Upper lobe of left lung (tissue), 6 donors: Measurements from ENCODE around the gene MINDY3. TPM values are rescaled to one million over a fixed set of nuclear protein-coding genes. Genes with fewer than 3 reads are reported as not detected.
"Not testable (repeated sequence)": the region's sequence is repeated elsewhere in the genome, so short reads cannot be mapped to it uniquely, and the experiment has no call there.

ENCODE experiments used
- ATAC-seq, 2 donors: fragments of 200-7000 bp; cut with Tn5 transposase; one replicate each; pipeline ENCODE4 v1.9.1; 2022; ENCODE audit warnings: mild to moderate bottlenecking in 2 of 2, moderate library complexity in 2 of 2; ENCODE audit not compliant: low FRiP score in 2 of 2
- DNase-seq, 2 donors: peaks; one replicate each; pipeline ENCODE4 v3.0.0-alpha.2; 2019 to 2020
- H3K27ac ChIP-seq, 4 donors: fragments of 200-600 bp; sonication (generic); one replicate each; pipeline ENCODE4 v1.5.1; 2016 to 2019
- H3K27me3 ChIP-seq, 4 donors: fragments of 200-600 bp; sonication (generic); one replicate each; pipeline ENCODE4 v1.5.1; 2017 to 2019
- H3K36me3 ChIP-seq, 4 donors: fragments of 200-600 bp; sonication (generic); one replicate each; pipeline ENCODE4 v1.5.1; 2016 to 2019
- H3K4me1 ChIP-seq, 4 donors: fragments of 200-600 bp; sonication (generic); one replicate each; pipeline ENCODE4 v1.5.1; 2018 to 2019
- H3K4me3 ChIP-seq, 4 donors: fragments of 200-600 bp; sonication (generic); one replicate each; pipeline ENCODE4 v1.5.1; 2017 to 2019; ENCODE audit warnings: mild to moderate bottlenecking in 2 of 4, moderate library complexity in 1 of 4
- H3K9me3 ChIP-seq, 4 donors: fragments of 200-600 bp; sonication (generic); one replicate each; pipeline ENCODE4 v1.5.1; 2018 to 2019
- EP300 ChIP-seq, 4 donors: sonication (generic); formaldehyde crosslinking; IDR thresholded peaks; one replicate each; pipeline ENCODE4 v1.5.1; 2017; ENCODE audit warnings: antibody characterized with exemption in 4 of 4, control low read depth in 2 of 4
- POLR2A ChIP-seq, 4 donors: fragments of 450-650 bp; IDR thresholded peaks; one replicate each; pipeline ENCODE4 v1.5.1; 2016 to 2017; ENCODE audit warnings: antibody characterized with exemption in 4 of 4, mild to moderate bottlenecking in 2 of 4
- POLR2AphosphoS5 ChIP-seq, 2 donors: sonication (generic); formaldehyde crosslinking; IDR thresholded peaks; one replicate each; pipeline ENCODE4 v1.5.1; 2017; ENCODE audit warnings: antibody characterized with exemption in 2 of 2
- WGBS, 2 donors: methylation state at CpG; one replicate each; pipeline ENCODE4 v1.1.5; 2017 to 2018; 5-methylcytosine and 5-hydroxymethylcytosine counted together
- total RNA-seq, 6 donors: library from RNA; depleted of rRNA in 4 of 6; stranded (reverse); fragments of >200 nt in 4 of 6; gene quantifications; one replicate each; pipeline versions ENCODE4 v1.1.0 to v1.2.1, GENCODE V29; 2016 to 2021
- TF ChIP-seq, protein P1 (sequence below), 6 experiments: fragments of 450-650 bp in 4 of 6; fragments of 200-600 bp in 2 of 6; sonication (generic) in 2 of 6; IDR thresholded peaks; one replicate each; pipeline ENCODE4 v1.5.1; 2016 to 2019; ENCODE audit warnings: antibody characterized with exemption in 6 of 6
- donor health status: DM: no; HTN: no; CAD: no; lungs with moderate emphysema.
- donor health status: DM: no; HTN: yes; CAD: no; lungs with severe emphysema.

The MINDY3 gene
- total RNA-seq, 6 donors from 2014 or later, result 10.8 to 39.8 (median 26.5) TPM

DNA sequence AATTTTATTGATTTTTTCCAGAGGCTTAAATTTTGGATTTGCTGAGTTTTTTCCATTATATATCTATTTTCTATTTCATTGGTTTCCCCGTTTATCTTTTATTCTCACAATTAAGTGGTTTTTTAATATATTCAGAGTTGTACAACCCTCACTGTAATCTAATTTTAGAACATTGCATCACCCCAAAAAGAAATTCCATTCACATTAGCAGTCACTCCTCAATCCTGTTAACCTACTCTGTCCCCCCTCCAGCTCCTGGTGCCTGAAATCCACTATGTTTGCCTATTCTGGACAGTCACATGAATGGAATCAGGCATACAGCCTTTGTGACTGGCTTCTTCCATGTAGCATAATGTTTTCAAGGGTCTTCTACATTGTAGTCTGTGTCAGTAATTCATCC lies 84.8 kb downstream of the MINDY3 start:
- Histone ChIP-seq H3K27me3 (no peaks in the 10 kb centered on the region), H3K27ac (no peak overlapping the region), H3K4me1 (no peaks in the 10 kb centered on the region), H3K9me3 (peaks cover 0 to 4% (median 0%) of the 10 kb centered on the region in 4 donors), H3K4me3 (no peak overlapping the region), H3K36me3 (peaks cover 0 to 27% (median 12%) of the 10 kb centered on the region in 4 donors)
- 83 to 85% methylated on average over 1 of the region's 1 CpG for WGBS, 2 donors
- ATAC-seq, result no peak
- DNase-seq, result no peak
- TF ChIP-seq POLR2AphosphoS5 (IDR thresholded peaks at IDR 0.05) (no peak), POLR2A (IDR thresholded peaks at IDR 0.05) (no peak), EP300 (IDR thresholded peaks at IDR 0.05) (no peak)
- TF ChIP-seq, protein P1, sequence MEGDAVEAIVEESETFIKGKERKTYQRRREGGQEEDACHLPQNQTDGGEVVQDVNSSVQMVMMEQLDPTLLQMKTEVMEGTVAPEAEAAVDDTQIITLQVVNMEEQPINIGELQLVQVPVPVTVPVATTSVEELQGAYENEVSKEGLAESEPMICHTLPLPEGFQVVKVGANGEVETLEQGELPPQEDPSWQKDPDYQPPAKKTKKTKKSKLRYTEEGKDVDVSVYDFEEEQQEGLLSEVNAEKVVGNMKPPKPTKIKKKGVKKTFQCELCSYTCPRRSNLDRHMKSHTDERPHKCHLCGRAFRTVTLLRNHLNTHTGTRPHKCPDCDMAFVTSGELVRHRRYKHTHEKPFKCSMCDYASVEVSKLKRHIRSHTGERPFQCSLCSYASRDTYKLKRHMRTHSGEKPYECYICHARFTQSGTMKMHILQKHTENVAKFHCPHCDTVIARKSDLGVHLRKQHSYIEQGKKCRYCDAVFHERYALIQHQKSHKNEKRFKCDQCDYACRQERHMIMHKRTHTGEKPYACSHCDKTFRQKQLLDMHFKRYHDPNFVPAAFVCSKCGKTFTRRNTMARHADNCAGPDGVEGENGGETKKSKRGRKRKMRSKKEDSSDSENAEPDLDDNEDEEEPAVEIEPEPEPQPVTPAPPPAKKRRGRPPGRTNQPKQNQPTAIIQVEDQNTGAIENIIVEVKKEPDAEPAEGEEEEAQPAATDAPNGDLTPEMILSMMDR (IDR thresholded peaks at IDR 0.05), result no peak

- H3K27me3 ChIP-seq, DNase-seq, H3K4me1 ChIP-seq, ATAC-seq, H3K9me3 ChIP-seq, H3K27ac ChIP-seq, H3K4me3 ChIP-seq: not testable (repeated sequence)
- WGBS, 2 donors, result 82 to 86% methylated on average over 4 of the region's 4 CpGs
- H3K36me3 ChIP-seq, result peaks cover 0 to 22% (median 12%) of the 10 kb centered on the region in 4 donors
These were observed 85.8 kb downstream of the MINDY3 start for GRCh38 chr10:15774534-15774933.

GRCh38 chr10:15764892-15765454 lies 95.3 kb downstream of the MINDY3 start:
- H3K4me1 ChIP-seq, result no peaks in the 10 kb centered on the region
- DNase-seq (no peak), ATAC-seq (no peak)
- no peak for TF ChIP-seq EP300 (IDR thresholded peaks at IDR 0.05)
- no peak for TF ChIP-seq POLR2AphosphoS5 (IDR thresholded peaks at IDR 0.05)
- TF ChIP-seq, protein P1 (IDR thresholded peaks at IDR 0.05), result no peak
- TF ChIP-seq POLR2A (IDR thresholded peaks at IDR 0.05), result no peak
- WGBS, 2 donors, result 79 to 87% methylated on average over 2 of the region's 2 CpGs
- H3K27me3 ChIP-seq, result no peaks in the 10 kb centered on the region
- H3K27ac ChIP-seq, result no peak overlapping the region
- no peaks in the 10 kb centered on the region for H3K9me3 ChIP-seq
- H3K4me3 ChIP-seq, result no peak overlapping the region
- no peaks in the 10 kb centered on the region for H3K36me3 ChIP-seq

- DNase-seq (no peak), ATAC-seq (no peak)
- no peaks in the 10 kb centered on the region for H3K27me3 ChIP-seq
- TF ChIP-seq POLR2AphosphoS5 (IDR thresholded peaks at IDR 0.05) (no peak), EP300 (IDR thresholded peaks at IDR 0.05) (no peak), POLR2A (IDR thresholded peaks at IDR 0.05) (no peak)
- TF ChIP-seq, protein P1 (IDR thresholded peaks at IDR 0.05), result no peak
- H3K27ac ChIP-seq, result no peak overlapping the region
- H3K9me3 ChIP-seq, result no peaks in the 10 kb centered on the region
- H3K36me3 ChIP-seq, result no peaks in the 10 kb centered on the region
- H3K4me1 ChIP-seq, result no peaks in the 10 kb centered on the region
- H3K4me3 ChIP-seq, result no peak overlapping the region
- 93 to 97% methylated on average over 8 of the region's 8 CpGs for WGBS, 2 donors
These were observed 97.3 kb downstream of the MINDY3 start for GRCh38 chr10:15763006-15763405.

- not testable (repeated sequence) for H3K4me1 ChIP-seq, H3K27ac ChIP-seq, ATAC-seq, DNase-seq, H3K27me3 ChIP-seq, H3K4me3 ChIP-seq, H3K9me3 ChIP-seq, H3K36me3 ChIP-seq
- WGBS, 2 donors, result 88 to 91% methylated on average over 6 of the region's 6 CpGs
These were observed 98.1 kb downstream of the MINDY3 start for GRCh38 chr10:15762239-15762638.

DNA sequence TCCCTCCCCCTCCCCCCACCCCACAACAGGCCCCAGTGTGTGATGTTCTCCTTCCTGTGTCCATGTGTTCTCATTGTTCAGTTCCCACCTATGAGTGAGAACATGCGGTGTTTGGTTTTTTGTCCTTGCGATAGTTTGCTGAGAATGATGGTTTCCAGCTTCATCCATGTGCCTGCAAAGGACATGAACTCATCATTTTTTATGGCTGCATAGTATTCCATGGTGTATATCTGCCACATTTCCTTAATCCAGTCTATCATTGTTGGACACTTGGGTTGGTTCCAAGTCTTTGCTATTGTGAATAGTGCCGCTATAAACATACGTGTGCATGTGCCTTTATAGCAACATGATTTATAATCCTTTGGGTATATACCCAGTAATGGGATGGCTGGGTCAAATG lies 99.1 kb downstream of the MINDY3 start:
- not testable (repeated sequence) for H3K36me3 ChIP-seq, H3K27ac ChIP-seq, H3K9me3 ChIP-seq, DNase-seq, ATAC-seq, H3K4me3 ChIP-seq, H3K27me3 ChIP-seq, H3K4me1 ChIP-seq
- 86 to 88% methylated on average over 4 of the region's 4 CpGs for WGBS, 2 donors
